ENCODE measurements around the gene PLEKHS1.

DNA sequence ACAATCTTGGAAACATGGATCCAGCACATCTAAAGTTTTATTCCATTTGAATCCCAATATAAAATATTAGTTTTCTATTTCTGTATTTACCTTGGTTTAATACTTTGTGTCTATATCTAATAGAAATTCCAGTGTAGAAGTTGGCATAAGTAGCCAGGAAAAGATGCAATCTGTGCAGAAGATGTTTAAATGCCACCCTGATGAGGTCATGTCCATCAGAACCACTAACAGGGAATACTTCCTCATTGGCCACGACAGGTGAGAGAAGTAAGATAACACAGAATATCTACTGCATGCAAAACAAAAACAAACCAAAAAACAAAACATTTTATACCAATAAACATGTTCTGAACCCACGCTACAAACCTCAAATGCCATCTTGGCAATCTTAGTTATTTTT is 15.7 kb downstream of the PLEKHS1 start:
- TF ChIP-seq, protein P1, sequence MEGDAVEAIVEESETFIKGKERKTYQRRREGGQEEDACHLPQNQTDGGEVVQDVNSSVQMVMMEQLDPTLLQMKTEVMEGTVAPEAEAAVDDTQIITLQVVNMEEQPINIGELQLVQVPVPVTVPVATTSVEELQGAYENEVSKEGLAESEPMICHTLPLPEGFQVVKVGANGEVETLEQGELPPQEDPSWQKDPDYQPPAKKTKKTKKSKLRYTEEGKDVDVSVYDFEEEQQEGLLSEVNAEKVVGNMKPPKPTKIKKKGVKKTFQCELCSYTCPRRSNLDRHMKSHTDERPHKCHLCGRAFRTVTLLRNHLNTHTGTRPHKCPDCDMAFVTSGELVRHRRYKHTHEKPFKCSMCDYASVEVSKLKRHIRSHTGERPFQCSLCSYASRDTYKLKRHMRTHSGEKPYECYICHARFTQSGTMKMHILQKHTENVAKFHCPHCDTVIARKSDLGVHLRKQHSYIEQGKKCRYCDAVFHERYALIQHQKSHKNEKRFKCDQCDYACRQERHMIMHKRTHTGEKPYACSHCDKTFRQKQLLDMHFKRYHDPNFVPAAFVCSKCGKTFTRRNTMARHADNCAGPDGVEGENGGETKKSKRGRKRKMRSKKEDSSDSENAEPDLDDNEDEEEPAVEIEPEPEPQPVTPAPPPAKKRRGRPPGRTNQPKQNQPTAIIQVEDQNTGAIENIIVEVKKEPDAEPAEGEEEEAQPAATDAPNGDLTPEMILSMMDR (IDR thresholded peaks at IDR 0.05 in 2 of 3, conservative IDR thresholded peaks at IDR 0.05 in 1 of 3; ENCODE audit: borderline replicate concordance in 1 of 3, insufficient read depth in 1 of 3, low read depth in 2 of 3, low read length in 2 of 3): no peak
- TF ChIP-seq POLR2A (IDR thresholded peaks at IDR 0.05; ENCODE audit: borderline replicate concordance, extremely low read depth, insufficient read depth, insufficient read length) (no peak), SIN3A (IDR thresholded peaks at IDR 0.05; ENCODE audit: low read depth) (no peak), YY1 (IDR thresholded peaks at IDR 0.05; ENCODE audit: extremely low read depth, insufficient replicate concordance, low read depth, low read length) (no peak), CBX3 (IDR thresholded peaks at IDR 0.05; ENCODE audit: low read depth) (no peak), JUND (IDR thresholded peaks at IDR 0.05) (no peak), EGR1 (IDR thresholded peaks at IDR 0.05; ENCODE audit: low read depth) (no peak), CEBPB (IDR thresholded peaks at IDR 0.05; ENCODE audit: low read depth) (no peak)

Measured in HCT116 (cell line).